ENCODE results near the gene MTAP.

GRCh38 chr9:21803649-21804048, 1.2 kb downstream of the MTAP start:
- TF ChIP-seq POLR2A (IDR thresholded peaks at IDR 0.05) (no peak), CTCF (IDR thresholded peaks at IDR 0.05) (no peak)
